Measurements from ENCODE around the gene SH3GL1.

DNA sequence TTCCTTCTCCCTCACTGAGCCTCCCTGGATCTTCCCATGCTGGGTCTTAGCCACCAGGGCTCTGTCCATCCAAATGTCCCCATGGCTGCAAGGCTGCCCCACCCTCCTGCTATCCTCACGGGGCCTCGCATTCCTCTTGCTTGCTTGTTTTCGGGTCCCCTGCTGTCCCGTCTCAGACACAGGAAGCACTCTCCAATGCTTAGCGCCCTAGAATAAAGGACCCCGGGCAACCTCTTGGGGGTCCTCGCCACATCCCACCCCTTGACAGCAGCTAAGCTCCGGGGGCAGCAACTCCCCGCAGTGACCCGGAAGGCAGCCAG lies 23.7 kb downstream of the SH3GL1 start:
- no peak for TF ChIP-seq SPI1 (IDR thresholded peaks at IDR 0.05; ENCODE audit: low read depth, low read length)
- no peak for TF ChIP-seq POLR2A (IDR thresholded peaks at IDR 0.05; ENCODE audit: low read depth, low read length)
- TF ChIP-seq POLR2AphosphoS5 (IDR thresholded peaks at IDR 0.05; ENCODE audit: low read depth, low read length), result no peak
